NK-92 (cell line): ENCODE measurements around the gene TMTC1.

Source experiments
- DNase-seq: peaks from one replicate; lab custom pipeline; 2025; ENCODE audit not compliant: unreplicated experiment; lab: John Stamatoyannopoulos, UW

TMTC1 gene

GRCh38 chr12:29620030-29620429 lies 163.7 kb downstream of the TMTC1 start:
- no peak for DNase-seq

- no peak for DNase-seq
Observed at GRCh38 chr12:29617407-29617803, 166.3 kb downstream of the TMTC1 start.

GRCh38 chr12:29616664-29617406 lies 166.9 kb downstream of the TMTC1 start:
- no peak for DNase-seq

- no peak for DNase-seq
Observed at GRCh38 chr12:29614694-29615325, 168.9 kb downstream of the TMTC1 start.

- DNase-seq: no peak
Observed at GRCh38 chr12:29612912-29613311, 170.8 kb downstream of the TMTC1 start.

- no peak for DNase-seq
Observed at GRCh38 chr12:29611906-29612305, 171.8 kb downstream of the TMTC1 start.

GRCh38 chr12:29610473-29611170 lies 173.1 kb downstream of the TMTC1 start:
- no peak for DNase-seq

- DNase-seq: no peak
Observed at GRCh38 chr12:29609431-29610215, 174.1 kb downstream of the TMTC1 start.

- no peak for DNase-seq
Observed at GRCh38 chr12:29608581-29608980, 175.2 kb downstream of the TMTC1 start.

- no peak for DNase-seq
Observed at GRCh38 chr12:29599381-29599780, 184.4 kb downstream of the TMTC1 start.

- no peak for DNase-seq
Observed at GRCh38 chr12:29595071-29595755, 188.5 kb downstream of the TMTC1 start.

GRCh38 chr12:29593001-29593400 lies 190.7 kb downstream of the TMTC1 start:
- DNase-seq: no peak

- DNase-seq: no peak
Observed at GRCh38 chr12:29591140-29592020, 192.4 kb downstream of the TMTC1 start.

- DNase-seq: no peak
Observed at GRCh38 chr12:29589851-29590250, 193.9 kb downstream of the TMTC1 start.

- DNase-seq: no peak
Observed at GRCh38 chr12:29589286-29589820, 194.4 kb downstream of the TMTC1 start.

GRCh38 chr12:29582677-29583272 lies 201.0 kb downstream of the TMTC1 start:
- DNase-seq: no peak

GRCh38 chr12:29582146-29582545 lies 201.6 kb downstream of the TMTC1 start:
- no peak for DNase-seq

- no peak for DNase-seq
Observed at GRCh38 chr12:29581631-29582030, 202.1 kb downstream of the TMTC1 start.

GRCh38 chr12:29580971-29581370 lies 202.8 kb downstream of the TMTC1 start:
- DNase-seq: no peak
